GM12873 (cell line): ENCODE data around the gene ITIH3.

Experiments
- TF ChIP-seq, protein P1 (sequence below): IDR thresholded peaks from 2 replicates; pipeline ENCODE4 v1.5.1; 2012; ENCODE audit warnings: low read depth, mild to moderate bottlenecking, moderate library complexity, low read length, control low read depth; ENCODE audit not compliant: insufficient read depth; ENCODE audit errors: missing control alignments

ITIH3 gene

DNA sequence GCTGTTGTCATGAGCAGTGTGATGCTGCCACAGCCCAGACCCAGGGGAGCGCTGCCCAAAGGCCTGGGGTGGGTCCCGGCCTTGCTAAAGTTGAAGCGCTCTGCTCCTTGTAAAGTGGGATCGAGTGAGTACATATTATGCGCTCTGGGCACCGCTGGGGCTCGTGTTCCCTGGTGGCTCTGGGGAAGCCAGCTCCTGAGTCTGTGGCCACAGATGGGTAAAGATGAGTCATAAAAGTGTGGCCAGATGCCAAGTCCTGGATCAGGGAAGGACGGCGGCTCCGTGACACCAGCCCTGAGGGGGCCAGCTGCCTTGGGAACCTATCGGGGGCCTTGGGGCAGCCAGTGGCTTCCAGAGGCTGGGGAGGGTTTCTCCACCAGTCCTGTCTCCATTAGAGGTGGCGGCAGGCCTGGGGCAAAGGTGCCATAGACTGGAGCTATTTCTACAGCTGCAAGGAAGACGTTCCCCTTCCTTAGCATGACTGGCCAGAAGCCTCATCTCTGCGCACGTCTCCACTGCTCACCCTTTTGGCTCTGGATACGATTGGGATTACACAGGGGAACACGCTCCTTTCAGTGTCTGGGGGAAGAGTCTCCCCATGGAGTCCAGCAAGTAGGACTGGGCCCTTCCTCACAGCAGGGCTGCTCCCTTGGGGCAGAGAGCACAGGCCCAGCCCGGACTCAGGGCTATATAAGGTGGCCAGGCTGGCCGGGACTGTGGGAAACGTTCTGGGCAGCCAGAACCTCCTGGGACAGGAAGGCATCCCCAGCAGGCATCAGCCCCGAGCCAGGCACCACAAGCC is 37.1 kb downstream of the ITIH3 start:
- TF ChIP-seq, protein P1, sequence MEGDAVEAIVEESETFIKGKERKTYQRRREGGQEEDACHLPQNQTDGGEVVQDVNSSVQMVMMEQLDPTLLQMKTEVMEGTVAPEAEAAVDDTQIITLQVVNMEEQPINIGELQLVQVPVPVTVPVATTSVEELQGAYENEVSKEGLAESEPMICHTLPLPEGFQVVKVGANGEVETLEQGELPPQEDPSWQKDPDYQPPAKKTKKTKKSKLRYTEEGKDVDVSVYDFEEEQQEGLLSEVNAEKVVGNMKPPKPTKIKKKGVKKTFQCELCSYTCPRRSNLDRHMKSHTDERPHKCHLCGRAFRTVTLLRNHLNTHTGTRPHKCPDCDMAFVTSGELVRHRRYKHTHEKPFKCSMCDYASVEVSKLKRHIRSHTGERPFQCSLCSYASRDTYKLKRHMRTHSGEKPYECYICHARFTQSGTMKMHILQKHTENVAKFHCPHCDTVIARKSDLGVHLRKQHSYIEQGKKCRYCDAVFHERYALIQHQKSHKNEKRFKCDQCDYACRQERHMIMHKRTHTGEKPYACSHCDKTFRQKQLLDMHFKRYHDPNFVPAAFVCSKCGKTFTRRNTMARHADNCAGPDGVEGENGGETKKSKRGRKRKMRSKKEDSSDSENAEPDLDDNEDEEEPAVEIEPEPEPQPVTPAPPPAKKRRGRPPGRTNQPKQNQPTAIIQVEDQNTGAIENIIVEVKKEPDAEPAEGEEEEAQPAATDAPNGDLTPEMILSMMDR: no peak

DNA sequence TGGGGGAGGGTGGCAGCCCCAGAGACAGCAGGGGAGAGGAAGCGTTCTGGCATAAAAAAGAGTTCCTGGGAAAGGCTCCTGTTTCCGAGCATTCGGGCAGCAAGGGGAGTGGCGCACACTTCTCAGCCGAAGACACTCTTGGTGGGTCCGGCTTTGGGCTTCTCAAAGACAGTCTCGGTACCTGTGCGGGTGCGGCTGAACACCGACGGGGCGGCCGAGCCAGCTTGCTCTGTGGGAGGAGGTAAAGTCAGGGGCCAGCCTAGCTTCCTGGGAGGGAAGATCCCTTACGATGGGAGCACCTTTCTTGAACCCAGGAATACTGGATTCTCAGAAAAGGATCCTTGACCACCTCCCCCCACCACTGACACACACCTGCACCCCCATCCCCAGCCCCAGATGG is 38.6 kb downstream of the ITIH3 start:
- TF ChIP-seq, protein P1: no peak

DNA sequence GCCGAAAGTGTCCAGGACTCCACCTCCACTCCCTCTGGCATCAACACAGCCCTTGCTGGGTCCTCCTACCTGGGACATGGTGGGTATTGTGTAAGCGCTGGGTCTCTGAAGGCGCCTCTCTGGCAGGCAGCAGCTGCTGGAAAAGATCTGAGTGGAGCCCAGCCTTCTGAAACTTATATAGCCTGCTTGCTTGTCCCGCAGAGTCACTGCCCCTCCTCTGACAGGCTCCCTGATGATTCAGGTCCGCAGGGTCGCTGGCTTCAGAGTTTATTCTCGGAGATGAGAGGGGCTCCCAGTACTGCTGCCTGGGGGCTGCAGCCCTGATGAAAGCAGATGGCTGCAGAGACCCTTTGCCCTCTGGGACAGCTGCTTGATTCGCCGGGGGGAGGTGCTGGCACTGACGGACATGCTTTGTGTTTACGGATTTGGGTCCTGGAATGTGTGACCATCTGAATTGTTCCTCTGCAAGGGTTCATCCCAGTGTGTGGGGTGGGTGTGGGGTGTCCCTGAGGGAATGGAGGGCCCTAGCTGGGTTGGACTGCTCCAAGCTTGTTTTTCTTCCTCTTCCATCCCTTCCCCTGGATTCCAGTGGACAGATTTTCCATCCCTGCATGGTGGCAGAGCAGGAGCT is 40.4 kb downstream of the ITIH3 start, which contains the start of gene MUSTN1:
Gene MUSTN1, minus strand, starts transcription at position 149 of the 631 bp plus-strand sequence. Its CDS starts 71 bp downstream, at position 78.
- TF ChIP-seq, protein P1: no peak

DNA sequence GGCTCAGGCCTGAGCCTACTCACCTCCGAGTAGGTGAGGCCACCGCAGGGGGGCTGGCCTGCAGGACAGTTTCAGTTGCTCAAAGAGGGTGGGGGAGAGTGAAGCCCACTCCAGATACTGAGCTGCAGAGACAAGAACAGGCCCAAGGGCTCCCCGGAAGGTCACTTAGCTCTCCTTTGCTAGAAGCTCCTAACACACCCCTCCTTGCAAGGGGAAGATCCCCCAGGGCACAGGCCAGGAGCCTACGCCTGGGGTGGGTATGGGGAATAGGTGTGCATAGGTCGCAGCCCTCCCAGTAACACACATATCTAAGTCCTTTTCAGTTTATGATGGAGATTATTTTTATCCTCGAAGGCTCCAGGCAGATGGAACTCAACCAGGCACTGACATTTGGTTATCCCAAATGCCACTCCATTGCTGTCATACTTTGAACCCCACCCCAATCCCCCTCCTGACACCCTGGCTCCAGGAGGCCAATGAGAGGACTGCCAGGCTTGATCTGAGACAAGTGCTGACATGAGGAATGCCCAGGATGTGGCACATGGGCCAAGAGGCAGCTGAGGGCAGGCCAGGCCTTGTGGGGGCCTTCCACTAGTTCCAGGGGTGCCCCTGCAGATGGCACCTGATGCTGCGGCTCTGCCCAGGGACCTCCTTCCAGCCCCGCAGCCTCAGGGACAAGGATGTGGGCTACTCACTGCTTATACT is 41.3 kb downstream of the ITIH3 start:
- TF ChIP-seq, protein P1: no peak

DNA sequence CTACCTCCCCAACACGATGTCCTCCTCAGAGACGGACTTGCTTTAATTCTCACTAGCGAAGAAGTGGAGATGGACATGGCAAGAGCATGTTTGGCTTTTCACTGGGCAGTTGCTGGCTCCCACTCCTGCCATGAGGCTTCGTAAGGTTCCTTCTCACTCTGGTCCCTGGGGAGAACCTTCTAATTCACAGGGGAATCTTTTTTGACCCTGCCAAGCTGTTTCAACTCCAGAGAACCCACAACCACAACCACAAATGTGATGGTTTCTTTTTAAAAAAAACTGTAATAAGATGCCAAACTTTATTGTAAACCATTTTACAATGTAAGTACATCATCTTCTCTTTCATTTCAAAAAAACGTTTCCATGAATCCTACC is 41.9 kb downstream of the ITIH3 start:
- TF ChIP-seq, protein P1: no peak

DNA sequence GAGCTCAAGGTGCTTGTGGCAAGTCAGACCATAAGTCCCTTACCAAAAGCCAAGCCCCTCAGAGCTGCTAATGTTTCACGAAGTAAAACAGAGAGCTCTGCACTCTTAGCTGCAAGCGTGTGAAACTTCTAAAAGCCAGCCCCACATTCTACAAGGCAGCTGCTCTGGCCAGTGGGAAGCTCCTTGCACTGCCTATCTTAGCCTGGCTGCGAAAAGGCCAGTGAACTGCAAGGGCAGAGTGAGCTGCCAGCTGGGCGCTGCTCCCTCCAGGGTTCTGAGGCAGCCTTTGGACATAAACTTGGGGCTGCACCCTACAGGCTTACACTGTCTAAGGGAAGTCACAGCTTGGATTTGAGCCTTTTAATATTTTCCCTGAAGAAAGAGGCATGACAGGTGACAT is 42.4 kb downstream of the ITIH3 start:
- TF ChIP-seq, protein P1: no peak
